Caki2 (cell line): Measurements from ENCODE around the gene MVB12B. TPM values are rescaled to one million over a fixed set of nuclear protein-coding genes. Genes with fewer than 3 reads are reported as not detected.
"Not testable (repeated sequence)": the region's sequence is repeated elsewhere in the genome, so short reads cannot be mapped to it uniquely, and the experiment has no call there.

Source experiments
- DNase-seq: peaks from one replicate; pipeline ENCODE4 v3.0.0-alpha.2; 2015; ENCODE audit warnings: low read depth
- in situ Hi-C: cut with HindIII; loops from 2 replicates; pipeline ENCODE4 v1.10.0; 2016; ENCODE audit warnings: low sequenced_read_pairs, low pct_unique_long_range_greater_than_20kb, mixed read lengths
- total RNA-seq: library from RNA; depleted of rRNA; stranded (reverse); fragments of >200 nt; shearing (Covaris generic); gene quantifications from 2 replicates; pipeline ENCODE4 v1.2.3, GENCODE V29; 2014; ENCODE audit warnings: low replicate concordance

MVB12B gene
- total RNA-seq, 1 experiment from 2014 or later = 6.7 TPM

DNA sequence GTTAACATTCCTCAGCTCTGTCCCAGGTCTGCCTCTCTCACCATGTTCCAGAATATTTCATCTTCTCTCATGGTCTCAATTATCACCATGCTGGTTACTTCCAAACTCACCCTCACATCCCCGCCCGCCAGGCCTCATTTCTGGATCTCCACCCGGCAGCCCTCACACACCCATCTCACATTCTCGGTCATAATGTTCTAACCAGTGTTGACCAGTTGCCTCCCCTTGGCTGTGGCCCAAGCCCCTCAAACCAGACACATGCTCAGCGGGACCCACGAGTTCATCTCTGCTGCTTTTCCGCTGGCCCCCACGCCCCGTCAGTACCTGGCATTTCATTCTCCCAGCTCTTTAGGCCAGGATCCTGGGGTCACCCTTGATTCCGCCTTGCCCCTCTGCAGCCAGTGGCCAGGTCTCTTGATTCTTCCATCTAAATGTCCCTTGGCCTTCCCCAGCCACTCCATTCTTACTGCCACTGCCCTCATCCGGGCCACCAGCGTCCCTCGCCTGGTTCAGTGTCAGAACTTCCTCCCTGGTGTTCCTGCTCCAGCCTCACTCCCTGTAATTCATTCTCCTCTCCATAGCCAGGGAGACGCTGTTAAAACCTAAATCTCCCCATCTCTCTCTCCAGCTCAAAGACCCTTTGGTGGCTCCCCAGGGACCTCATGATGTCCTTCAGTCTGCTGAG lies 141.7 kb downstream of the MVB12B start:
- DNase-seq = no peak
- in situ Hi-C loops = no loop called here

GRCh38 chr9:126470241-126470993 lies 143.8 kb downstream of the MVB12B start:
- DNase-seq = no peak
- in situ Hi-C loops = no loop called here

- no peak for DNase-seq
- in situ Hi-C loops = no loop called here
These were observed 144.5 kb downstream of the MVB12B start for GRCh38 chr9:126471084-126471624.

DNA sequence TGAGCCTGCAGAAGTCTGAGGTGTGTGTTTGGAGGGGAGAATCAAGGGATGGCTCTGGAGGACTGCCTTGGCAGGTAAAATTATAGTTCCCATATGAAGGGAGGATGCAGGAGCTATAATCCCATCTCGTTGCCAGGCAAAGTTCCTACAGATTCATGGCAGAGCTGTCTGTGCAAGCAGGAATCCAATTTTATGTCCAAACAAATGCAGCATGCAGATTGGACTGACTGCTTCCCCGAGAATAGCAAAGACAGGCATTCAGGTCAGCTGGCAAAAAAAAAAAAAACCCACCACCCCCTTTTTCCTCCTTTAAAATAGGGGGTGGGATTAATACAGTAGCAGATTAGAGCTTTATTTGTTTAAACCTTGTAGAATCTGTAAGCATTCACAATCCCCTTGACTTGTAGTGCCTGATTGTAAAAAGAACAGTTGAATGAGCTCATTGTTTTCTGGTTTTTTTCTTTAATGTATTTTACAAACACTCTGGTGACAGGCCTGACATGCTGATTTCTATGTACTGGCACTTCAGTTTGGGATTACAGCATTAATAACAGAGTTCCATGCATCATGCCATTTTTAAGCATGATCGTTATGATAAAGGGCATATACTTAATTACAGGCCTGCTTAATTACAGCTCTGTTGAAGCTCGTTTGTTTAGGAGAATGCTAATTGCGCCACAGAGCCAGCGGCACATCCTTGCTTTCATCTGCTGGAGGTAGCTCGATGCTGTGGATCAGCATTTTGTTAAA lies 145.7 kb downstream of the MVB12B start:
- no peak for DNase-seq
- in situ Hi-C loops = no loop called here

DNA sequence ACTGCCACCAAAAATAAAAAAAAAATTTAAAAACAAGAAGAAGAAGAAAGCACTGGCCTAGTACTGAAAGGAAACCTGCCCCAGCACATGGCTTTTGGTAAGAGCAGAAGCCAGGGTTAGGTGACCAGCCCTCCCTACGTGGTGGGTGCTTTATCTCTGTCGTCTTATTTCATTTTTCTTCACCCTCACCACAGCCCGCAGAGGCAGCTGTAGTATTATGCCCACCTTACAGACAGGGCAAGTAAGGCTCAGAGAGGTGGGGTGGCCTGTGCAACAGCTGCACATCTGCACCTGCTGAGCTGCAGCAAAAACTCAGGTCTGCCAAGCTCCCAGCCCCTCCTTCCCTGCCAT lies 146.3 kb downstream of the MVB12B start:
- in situ Hi-C loops = no loop called here

DNA sequence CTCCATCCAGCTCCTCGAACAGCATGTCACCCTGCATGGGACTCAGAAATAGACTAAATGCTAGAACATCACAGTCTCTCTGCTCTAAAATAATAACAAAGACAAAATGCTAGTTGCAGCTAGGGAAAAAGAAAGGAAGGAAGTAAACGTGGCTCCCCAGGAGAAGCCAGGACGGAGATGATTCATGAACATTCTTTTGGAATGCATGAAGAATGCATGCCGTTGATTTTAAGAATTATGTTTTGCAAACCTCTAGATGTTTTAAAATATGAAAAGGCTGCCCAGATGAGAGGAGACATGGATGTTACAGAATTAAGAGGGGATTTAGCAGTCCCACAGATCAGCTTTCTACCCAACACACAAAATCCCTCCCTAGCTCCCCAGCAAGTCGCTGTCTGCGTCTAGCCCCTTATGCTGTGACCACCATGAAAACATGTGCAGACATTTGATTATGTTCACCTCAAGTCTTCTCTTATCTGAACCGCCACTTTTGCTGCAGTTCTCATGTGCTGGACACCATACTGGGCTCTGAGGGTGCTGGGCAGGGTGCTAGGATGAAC lies 147.7 kb downstream of the MVB12B start:
- DNase-seq = no peak
- in situ Hi-C loops = no loop called here

More for the DNA sequence above, 146.3 kb downstream of the MVB12B start:
- DNase-seq = no peak

DNA sequence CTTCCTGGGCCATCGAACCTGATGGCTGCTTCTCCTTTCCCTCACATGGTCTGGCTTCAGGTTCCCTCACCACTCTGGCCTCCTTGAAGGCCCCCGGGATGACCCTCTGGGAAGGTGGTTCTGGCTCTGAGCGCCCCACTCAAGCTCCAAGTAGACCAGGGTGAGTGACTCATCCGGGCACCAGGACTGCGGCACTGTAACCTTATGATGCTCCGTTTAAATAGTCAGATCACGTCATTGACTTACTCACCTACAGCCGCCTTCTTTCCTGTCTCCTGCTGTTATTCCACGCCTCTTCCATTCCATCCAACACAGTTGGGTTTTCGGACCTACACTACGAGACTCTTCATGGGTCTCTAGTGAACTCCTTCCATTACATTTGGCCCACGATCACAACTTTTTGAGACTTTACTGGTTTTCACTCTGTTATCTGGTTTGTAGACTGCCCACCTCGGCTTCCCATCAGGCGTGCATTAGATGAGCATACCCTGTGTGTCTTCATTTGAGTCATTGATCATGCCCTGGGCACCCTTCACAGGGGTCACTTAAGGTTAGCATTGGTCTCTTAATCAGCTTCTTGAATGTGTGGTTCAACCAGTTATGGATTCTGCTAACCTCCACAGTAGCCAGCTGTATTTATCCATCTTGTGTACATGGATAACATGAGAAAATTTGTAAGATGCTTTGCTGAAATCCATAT lies 148.3 kb downstream of the MVB12B start:
- no peak for DNase-seq
- in situ Hi-C loops = no loop called here

DNA sequence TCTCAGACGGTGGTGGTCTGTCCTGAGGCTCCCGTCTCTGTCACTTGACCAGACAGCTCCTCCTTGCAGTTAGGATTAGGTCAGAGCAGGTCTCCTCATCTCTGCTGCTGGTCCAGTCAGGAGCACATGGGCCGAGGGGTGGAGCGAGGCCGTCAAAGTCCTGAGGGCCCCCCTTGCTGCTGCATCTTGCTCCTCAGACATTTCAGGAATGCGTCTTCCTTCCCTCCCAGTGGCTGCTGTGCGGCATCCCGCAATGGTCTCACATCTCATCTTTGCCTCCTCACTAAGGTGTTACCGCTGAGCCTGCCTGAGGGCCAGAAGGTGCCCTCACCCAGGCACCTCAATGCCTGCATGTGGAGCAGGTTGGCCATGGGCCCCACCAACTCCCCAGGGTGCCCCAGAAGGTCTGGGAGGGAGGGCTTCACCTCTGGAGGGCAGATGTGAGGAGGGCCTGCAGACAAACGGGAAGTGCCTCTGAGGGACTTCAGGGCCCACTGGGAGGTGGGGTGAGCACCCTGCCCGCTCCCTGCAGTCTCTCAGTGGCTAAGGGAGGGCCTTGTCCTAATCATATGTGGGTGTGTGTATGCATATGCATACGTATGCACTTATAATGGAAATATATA lies 149.4 kb downstream of the MVB12B start:
- DNase-seq = no peak
- in situ Hi-C loops = no loop called here

DNA sequence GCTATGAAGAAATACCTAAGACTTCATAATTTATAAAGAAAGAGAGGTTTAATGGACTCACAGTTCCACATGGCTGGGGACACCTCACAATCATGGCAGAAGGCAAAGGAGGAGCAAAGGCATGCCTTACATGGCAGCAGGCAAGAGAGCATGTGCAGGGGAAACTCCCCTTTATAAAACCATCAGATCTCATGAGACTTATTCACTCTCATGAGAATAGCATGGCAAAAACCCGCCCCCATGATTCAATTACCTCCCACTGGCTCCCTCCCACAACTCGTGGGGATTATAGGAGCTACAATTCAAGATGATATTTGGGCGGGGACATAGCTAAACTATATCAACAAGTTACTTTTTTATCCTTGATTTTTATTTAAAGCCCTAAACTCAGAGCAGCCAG lies 150.8 kb downstream of the MVB12B start:
- in situ Hi-C loops, DNase-seq: not testable (repeated sequence)

DNA sequence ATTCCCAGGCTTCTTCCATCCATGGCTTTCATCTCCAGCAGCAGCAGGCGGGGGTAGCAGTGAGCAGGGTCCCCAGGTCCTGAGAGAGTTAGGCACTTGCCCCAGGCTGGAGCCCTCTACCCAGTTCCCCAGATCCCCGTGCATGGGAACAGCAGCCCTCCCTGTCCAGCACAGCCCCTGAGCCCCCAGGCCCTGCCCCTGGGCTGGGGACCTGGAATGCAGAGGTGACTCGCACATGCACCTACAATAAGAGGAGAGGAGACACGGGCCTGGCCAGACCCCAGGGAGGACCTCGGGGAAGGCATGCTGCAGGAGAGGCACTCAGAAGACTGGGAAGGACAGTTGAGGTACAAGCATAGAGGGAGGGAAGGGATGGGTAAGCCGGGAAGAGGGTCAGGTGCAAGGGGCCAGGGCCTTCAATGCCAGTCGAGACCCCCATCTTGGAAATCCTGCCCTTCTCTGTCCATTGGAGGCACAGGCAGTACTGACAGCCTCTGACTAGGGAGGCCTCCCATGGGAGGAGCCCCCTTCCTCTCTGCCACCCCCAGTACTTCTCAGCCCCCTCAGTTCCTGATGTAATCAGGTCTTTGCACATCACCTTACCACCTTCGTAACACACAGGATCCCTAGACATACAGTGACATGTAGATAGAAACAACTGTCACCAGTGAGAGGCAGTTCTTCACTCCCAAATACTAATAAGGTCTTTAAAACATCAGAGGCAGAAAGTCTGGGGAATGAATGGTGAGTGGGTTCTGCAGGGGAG lies 151.8 kb downstream of the MVB12B start:
- in situ Hi-C loops = no loop called here
- DNase-seq = no peak

DNA sequence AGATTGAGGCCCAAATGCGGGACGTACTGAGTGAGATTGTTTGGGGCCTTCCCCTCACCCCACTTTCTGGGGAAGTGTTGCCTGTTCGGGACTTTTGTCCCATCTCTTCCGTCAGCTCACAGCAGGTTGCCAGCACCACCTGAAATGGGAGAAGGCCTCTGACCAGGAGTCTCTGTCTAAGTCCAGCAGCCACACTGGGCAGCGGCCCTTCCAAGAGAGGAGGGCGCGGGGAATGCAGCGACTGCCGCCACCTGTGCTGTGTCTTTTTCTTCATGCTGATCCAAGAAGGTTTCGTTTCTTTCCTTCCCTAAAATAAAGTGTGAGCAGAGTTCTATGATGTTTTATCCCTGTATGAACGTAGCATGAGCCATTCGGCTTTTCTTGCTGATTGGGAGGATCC lies 152.9 kb downstream of the MVB12B start:
- in situ Hi-C loops = no loop called here
- no peak for DNase-seq

- in situ Hi-C loops = no loop called here
- no peak for DNase-seq
These were observed 154.2 kb downstream of the MVB12B start for GRCh38 chr9:126480813-126481212.

DNA sequence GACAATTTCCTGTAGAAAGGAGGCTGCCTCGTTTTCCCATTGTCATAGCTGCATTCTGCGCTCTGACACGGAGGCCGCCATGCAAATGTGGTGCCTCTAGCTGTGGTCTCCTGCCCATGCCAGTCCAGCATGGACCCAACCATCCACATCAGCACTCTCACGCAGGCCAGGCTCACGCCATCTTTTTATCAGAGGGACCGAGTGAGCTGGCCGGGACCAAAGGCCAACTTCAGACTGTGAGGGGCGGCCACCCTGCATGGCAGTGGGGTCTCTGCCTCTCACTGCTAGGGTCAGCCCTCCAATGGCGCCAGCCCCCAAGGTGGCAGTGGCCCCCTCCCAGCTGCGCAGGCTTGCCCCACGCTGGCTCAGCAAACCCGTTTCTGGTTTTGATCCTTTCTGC lies 155.2 kb downstream of the MVB12B start:
- in situ Hi-C loops = no loop called here
- DNase-seq = no peak

- in situ Hi-C loops = no loop called here
These were observed 155.9 kb downstream of the MVB12B start for GRCh38 chr9:126482361-126483044.

DNA sequence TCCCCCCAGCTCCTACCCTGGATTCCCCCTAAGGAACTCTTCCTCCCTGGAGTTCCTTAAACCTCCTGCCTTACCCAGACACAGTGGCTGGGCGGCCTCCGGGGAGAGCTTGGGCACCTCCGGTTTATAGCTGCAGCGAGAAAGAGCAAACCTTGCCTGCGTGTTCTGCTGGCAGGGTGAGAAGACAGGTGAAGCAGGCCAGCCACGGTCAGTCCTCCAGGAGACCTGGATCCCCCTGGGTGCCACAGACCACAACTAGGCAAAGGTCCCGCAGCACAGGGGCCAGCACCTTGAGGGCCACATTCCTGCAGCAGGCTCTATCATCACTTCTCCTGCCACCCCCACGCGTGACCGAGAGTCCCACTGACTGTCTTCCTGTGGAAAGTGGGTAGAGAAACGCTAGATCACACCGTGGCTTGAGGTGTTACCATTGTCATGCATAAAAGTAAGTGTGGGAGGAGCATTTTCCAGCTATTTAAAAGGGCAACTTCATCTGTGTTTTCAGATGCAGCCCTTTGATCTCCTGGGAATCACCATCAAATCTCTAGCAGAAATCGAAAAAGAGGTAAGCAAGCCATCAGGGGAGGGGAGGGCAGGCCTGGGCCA lies 156.9 kb downstream of the MVB12B start:
- DNase-seq = no peak
- in situ Hi-C loops = no loop called here

More at GRCh38 chr9:126482361-126483044, 155.9 kb downstream of the MVB12B start:
- no peak for DNase-seq

DNA sequence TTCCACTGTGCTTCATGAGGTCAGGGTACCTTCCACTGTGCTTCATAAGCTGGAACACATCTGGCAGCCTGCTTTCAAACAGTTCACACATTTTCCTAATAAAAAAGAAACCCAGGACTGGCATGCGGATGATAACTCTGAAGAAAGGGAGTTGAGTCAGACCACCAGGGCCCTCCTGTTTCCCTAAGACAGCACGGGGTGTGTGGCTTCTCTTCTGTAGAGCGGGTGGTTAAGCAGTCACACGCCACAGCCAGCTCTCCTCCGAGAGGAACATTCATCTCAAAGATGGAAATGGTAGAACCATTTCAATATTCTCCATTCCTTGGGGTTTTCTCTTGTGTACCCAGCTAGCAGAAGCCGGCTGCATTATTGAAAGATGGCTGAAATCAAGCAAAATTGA lies 159.0 kb downstream of the MVB12B start:
- in situ Hi-C loops = no loop called here
- no peak for DNase-seq
